Peyer's patch (tissue), 4 donors: ENCODE results near the gene PDE4D. TPM values are rescaled to one million over a fixed set of nuclear protein-coding genes. Genes with fewer than 3 reads are reported as not detected.
"Not testable (repeated sequence)": the region's sequence is repeated elsewhere in the genome, so short reads cannot be mapped to it uniquely, and the experiment has no call there.

ENCODE experiments used
- DNase-seq, 3 donors: peaks; one replicate each; pipeline ENCODE4 v3.0.0-alpha.2; 2017 to 2019
- H3K27ac ChIP-seq, 4 donors: fragments of 200-600 bp; sonication (generic); one replicate each; pipeline ENCODE4 v1.5.1; 2016 to 2019
- H3K27me3 ChIP-seq, 2 donors: fragments of 200-600 bp; sonication (generic); one replicate each; pipeline ENCODE4 v1.5.1; 2019
- H3K36me3 ChIP-seq, 3 donors: fragments of 200-600 bp; sonication (generic); one replicate each; pipeline ENCODE4 v1.5.1; 2016 to 2019
- H3K4me1 ChIP-seq, 4 donors: fragments of 200-600 bp; sonication (generic); one replicate each; pipeline ENCODE4 v1.5.1; 2016 to 2019
- H3K4me3 ChIP-seq, 4 donors: fragments of 200-600 bp; sonication (generic); 1 replicate in 3 of 4; 2 replicates in 1 of 4; pipeline ENCODE4 v1.5.1; 2016 to 2019; ENCODE audit warnings: mild to moderate bottlenecking in 1 of 4
- H3K9me3 ChIP-seq, 4 donors: fragments of 200-600 bp; sonication (generic); one replicate each; pipeline ENCODE4 v1.5.1; 2016 to 2019; ENCODE audit warnings: mild to moderate bottlenecking in 1 of 4
- POLR2A ChIP-seq, 2 donors: fragments of 450-650 bp; IDR thresholded peaks; one replicate each; pipeline ENCODE4 v1.5.1; 2017; ENCODE audit warnings: antibody characterized with exemption in 2 of 2, mild to moderate bottlenecking in 2 of 2, moderate library complexity in 2 of 2
- total RNA-seq, 4 donors: library from RNA; depleted of rRNA; stranded (reverse); fragments of >200 nt; gene quantifications; one replicate each; pipeline ENCODE4 v1.1.0, GENCODE V29; 2016
- TF ChIP-seq, protein P1 (sequence below), 6 experiments: fragments of 450-650 bp in 4 of 6; fragments of 200-600 bp in 2 of 6; sonication (generic) in 1 of 6; IDR thresholded peaks; one replicate each; pipeline ENCODE4 v1.5.1; 2017 to 2019; ENCODE audit warnings: antibody characterized with exemption in 6 of 6, mild to moderate bottlenecking in 3 of 6, moderate library complexity in 1 of 6

The PDE4D gene
- total RNA-seq, 4 donors from 2014 or later = 19.8 to 89.1 (median 43.9) TPM

DNA sequence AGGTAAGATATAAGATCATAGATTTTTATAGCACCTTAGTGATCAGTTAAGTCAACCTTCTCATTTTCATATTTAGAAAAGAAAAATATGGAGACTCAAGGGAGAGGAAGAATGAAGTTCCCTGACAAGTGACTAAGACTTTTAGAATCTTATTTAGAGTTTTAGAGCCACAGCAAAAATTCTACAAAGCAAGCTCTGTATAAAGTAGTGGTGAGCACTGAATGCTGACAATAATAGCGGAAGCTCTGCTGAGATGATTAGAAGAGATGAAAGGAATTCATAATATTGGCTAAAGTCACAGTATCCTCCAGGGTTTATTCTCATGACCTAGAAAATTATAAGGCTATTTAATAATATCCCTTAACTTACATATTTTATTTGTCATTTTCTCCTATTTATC, 316.0 kb downstream of the PDE4D start:
- no peak for DNase-seq
- Histone ChIP-seq H3K36me3 (no peaks in the 10 kb centered on the region), H3K27ac (no peak overlapping the region), H3K9me3 (no peaks in the 10 kb centered on the region), H3K4me1 (no peaks in the 10 kb centered on the region), H3K4me3 (no peak overlapping the region), H3K27me3 (no peaks in the 10 kb centered on the region)
- TF ChIP-seq, protein P1, sequence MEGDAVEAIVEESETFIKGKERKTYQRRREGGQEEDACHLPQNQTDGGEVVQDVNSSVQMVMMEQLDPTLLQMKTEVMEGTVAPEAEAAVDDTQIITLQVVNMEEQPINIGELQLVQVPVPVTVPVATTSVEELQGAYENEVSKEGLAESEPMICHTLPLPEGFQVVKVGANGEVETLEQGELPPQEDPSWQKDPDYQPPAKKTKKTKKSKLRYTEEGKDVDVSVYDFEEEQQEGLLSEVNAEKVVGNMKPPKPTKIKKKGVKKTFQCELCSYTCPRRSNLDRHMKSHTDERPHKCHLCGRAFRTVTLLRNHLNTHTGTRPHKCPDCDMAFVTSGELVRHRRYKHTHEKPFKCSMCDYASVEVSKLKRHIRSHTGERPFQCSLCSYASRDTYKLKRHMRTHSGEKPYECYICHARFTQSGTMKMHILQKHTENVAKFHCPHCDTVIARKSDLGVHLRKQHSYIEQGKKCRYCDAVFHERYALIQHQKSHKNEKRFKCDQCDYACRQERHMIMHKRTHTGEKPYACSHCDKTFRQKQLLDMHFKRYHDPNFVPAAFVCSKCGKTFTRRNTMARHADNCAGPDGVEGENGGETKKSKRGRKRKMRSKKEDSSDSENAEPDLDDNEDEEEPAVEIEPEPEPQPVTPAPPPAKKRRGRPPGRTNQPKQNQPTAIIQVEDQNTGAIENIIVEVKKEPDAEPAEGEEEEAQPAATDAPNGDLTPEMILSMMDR (IDR thresholded peaks at IDR 0.05) = no peak
- no peak for TF ChIP-seq POLR2A (IDR thresholded peaks at IDR 0.05)

DNA sequence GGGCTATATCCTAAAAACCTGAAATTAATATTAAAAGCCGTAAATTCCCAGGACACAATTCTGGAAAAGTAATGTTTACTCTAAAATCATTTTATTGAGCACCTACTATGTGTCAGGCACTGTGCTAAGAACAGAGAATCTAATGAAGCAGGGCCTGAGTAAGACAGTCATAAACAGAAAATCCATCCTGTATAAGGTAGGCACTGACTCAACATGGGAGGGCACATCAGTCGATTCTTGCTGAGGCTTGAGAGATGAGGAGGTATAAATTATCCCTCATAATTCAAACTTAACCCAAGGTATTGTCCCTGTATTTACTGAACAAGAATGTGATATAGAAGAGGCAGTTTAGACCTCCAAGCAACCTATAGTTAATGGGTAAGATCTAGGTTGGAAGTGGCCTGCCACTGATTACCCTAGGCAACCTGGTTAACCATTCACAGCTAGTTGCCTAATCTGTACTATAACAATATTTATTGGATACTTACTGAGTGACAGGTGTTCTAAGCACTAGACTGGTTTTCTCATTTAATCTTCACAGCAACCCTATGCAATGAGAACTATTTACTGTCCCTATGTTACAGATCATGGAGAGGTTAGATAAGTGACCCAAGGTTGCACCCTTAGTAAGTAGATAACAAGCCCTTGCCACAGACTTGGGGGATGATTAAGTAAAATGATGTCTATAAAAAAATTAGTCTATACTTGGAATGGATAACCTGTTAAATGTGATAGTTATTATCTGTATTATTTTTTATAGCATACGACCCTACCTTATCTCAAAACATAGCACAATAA, 317.7 kb downstream of the PDE4D start:
- Histone ChIP-seq H3K36me3 (no peaks in the 10 kb centered on the region), H3K4me3 (no peak overlapping the region), H3K27me3 (no peaks in the 10 kb centered on the region), H3K4me1 (no peaks in the 10 kb centered on the region), H3K27ac (no peak overlapping the region), H3K9me3 (no peaks in the 10 kb centered on the region)
- no peak for TF ChIP-seq POLR2A (IDR thresholded peaks at IDR 0.05)
- TF ChIP-seq, protein P1 (IDR thresholded peaks at IDR 0.05) = no peak
- DNase-seq = no peak

DNA sequence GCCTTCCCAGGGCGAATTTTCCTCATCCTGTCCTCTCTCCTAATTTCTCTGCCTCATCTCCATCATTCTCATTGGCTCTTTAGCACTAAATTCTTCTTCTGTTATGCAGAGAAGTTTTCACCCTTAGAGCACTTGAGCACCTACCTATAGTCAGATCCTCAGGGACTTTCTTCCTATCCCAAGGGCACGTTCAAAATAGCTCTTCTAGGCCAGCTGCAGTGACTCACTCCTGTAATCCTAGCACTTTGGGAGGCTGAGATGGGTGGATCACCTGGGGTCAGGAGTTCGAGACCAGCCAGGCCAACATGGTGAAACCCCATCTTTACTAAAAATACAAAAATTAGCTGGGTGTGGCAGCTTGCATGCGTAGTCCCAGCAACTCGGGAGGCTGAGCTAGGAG, 320.0 kb downstream of the PDE4D start:
- not testable (repeated sequence) for H3K27me3 ChIP-seq, H3K36me3 ChIP-seq, DNase-seq

DNA sequence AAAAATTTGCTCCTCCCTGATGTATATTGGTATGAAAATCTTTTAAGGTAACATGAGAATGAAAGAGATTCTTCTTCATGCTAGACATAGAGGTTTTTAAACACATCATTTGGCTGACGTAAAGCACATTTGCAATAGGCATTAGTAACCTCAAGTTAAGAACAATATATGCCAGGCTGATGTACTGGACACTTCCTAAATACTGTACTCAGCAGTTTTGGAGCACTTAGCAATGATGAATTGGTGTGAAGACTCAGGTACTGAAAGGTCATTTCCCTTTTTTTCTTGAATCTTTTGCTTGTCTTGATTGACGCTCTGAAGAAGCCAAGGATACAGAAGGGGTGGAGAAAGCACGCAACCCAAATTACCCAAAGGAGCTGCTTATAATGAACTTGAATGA, 322.5 kb downstream of the PDE4D start:
- Histone ChIP-seq H3K9me3 (no peaks in the 10 kb centered on the region), H3K27ac (no peak overlapping the region), H3K36me3 (no peaks in the 10 kb centered on the region), H3K27me3 (no peaks in the 10 kb centered on the region), H3K4me1 (no peaks in the 10 kb centered on the region), H3K4me3 (no peak overlapping the region)
- no peak for TF ChIP-seq POLR2A (IDR thresholded peaks at IDR 0.05)
- TF ChIP-seq, protein P1 (IDR thresholded peaks at IDR 0.05) = no peak
- DNase-seq = no peak

More for the DNA sequence above, 320.0 kb downstream of the PDE4D start:
- H3K4me3 ChIP-seq, H3K9me3 ChIP-seq, H3K27ac ChIP-seq, H3K4me1 ChIP-seq: not testable (repeated sequence)

DNA sequence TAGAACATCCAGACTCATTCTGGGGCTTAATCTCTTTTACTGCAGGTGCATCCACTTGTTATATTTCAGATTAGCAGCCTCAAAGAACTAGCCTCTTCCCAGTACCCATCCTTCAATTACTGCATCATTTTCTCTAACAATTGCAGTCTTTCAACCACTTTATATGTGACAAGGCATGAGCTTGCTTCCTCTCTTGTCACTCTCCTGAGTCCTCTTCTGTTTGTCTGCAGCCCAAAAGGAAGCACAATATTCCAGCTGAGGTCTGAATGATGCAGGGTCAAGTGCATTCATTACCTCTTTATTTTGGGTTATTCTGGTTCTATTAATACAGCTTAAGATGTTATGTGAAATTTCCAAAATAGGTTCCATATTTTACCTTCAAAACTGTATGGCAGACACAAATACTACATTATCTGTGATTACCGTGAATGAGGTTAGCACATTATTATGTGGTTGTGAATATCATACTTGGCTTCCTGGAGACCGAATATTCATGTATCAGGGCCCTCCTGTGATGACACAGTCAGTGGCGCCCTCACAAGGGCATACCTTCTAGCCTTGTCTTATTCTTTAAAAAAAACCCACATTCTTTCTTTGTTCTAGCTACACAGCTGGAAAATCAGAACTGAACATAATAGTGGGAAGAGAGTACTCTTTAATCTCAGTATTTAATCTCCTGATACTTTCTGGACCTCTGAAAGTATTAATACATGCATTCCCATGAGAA, 323.8 kb downstream of the PDE4D start:
- no peaks in the 10 kb centered on the region for H3K9me3 ChIP-seq
- H3K4me1 ChIP-seq = no peaks in the 10 kb centered on the region
- no peak for TF ChIP-seq POLR2A (IDR thresholded peaks at IDR 0.05)
- TF ChIP-seq, protein P1 (IDR thresholded peaks at IDR 0.05) = no peak
- H3K27ac ChIP-seq = no peak overlapping the region
- H3K27me3 ChIP-seq = no peaks in the 10 kb centered on the region
- H3K36me3 ChIP-seq = no peaks in the 10 kb centered on the region
- no peak for DNase-seq
- no peak overlapping the region for H3K4me3 ChIP-seq

DNA sequence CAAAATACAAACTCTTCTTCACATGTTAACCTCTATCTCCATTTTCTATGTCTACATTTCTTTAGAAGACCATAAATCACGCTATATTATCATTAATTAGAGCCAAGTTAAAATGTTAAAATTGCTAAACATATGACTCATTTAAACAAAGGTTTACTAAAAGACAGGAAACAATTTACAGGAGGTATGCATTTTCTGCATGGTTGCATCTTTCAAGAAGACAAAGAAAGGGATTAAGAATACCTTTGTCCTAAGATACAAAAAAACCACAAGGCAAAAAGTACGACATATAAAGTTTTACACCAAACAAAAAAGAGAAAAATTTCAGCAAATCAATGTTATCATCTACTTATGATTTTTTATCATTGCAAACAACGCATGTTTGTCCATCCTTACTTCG, 324.4 kb downstream of the PDE4D start:
- no peaks in the 10 kb centered on the region for H3K9me3 ChIP-seq
- no peaks in the 10 kb centered on the region for H3K4me1 ChIP-seq
- TF ChIP-seq, protein P1 (IDR thresholded peaks at IDR 0.05) = no peak
- no peak for TF ChIP-seq POLR2A (IDR thresholded peaks at IDR 0.05)
- no peak overlapping the region for H3K27ac ChIP-seq
- no peak for DNase-seq
- no peaks in the 10 kb centered on the region for H3K36me3 ChIP-seq
- H3K27me3 ChIP-seq = no peaks in the 10 kb centered on the region
- no peak overlapping the region for H3K4me3 ChIP-seq
